Neutrophil (primary cell): ENCODE measurements around the gene KIAA0825.

Experiments used
- H3K27ac ChIP-seq: fragments of 200-600 bp; sonication (generic); 2 replicates; pipeline ENCODE4 v1.5.1; 2016; ENCODE audit warnings: mild to moderate bottlenecking, moderate library complexity
- H3K27me3 ChIP-seq: fragments of 200-600 bp; sonication (generic); 2 replicates; pipeline ENCODE4 v1.6.0; 2016; ENCODE audit warnings: mild to moderate bottlenecking
- H3K36me3 ChIP-seq: fragments of 200-600 bp; sonication (generic); 2 replicates; pipeline ENCODE4 v1.5.1; 2017
- H3K4me1 ChIP-seq, 2 experiments: fragments of 200-600 bp in 1 of 2; sonication (generic) in 1 of 2; 1 replicate in 1 of 2; 2 replicates in 1 of 2; pipeline versions ENCODE4 v1.5.1 to v1.6.1; 2013 to 2016; ENCODE audit warnings: low read depth in 1 of 2, low read length in 1 of 2, mild to moderate bottlenecking in 1 of 2, moderate library complexity in 1 of 2; ENCODE audit not compliant: control insufficient read depth in 1 of 2, insufficient read depth in 1 of 2
- H3K4me3 ChIP-seq, 2 experiments: fragments of 200-600 bp in 1 of 2; sonication (generic) in 1 of 2; 1 replicate in 1 of 2; 2 replicates in 1 of 2; pipeline ENCODE4 v1.5.1; 2013 to 2016; ENCODE audit warnings: low read depth in 1 of 2, low read length in 1 of 2, mild to moderate bottlenecking in 1 of 2, moderate library complexity in 1 of 2
- H3K9me3 ChIP-seq: fragments of 200-600 bp; sonication (generic); 2 replicates; pipeline ENCODE4 v1.5.1; 2016
- TF ChIP-seq, protein P1 (sequence below): fragments of 200-600 bp; sonication (generic); IDR thresholded peaks from 2 replicates; pipeline ENCODE4 v1.5.1; 2016; ENCODE audit warnings: antibody characterized with exemption

The KIAA0825 gene

DNA sequence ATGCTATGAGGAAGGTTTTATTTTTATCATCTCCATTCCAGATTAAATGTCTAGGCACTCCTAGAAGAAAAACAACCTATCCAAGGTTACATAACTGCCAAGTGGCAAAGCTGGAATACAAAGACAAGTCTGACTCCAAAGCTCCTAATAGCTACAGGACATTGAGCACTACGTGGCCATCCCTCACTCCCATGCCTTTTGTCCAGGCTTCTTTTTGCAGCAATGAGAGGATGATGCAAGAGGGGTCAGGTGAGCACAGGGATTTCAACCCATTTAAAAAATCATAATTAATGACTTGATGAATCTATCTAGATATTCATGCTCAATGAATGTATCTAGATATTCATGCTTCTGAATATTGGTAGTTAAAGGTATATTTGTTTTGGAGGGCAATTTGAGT lies 117.0 kb downstream of the KIAA0825 start:
- TF ChIP-seq, protein P1, sequence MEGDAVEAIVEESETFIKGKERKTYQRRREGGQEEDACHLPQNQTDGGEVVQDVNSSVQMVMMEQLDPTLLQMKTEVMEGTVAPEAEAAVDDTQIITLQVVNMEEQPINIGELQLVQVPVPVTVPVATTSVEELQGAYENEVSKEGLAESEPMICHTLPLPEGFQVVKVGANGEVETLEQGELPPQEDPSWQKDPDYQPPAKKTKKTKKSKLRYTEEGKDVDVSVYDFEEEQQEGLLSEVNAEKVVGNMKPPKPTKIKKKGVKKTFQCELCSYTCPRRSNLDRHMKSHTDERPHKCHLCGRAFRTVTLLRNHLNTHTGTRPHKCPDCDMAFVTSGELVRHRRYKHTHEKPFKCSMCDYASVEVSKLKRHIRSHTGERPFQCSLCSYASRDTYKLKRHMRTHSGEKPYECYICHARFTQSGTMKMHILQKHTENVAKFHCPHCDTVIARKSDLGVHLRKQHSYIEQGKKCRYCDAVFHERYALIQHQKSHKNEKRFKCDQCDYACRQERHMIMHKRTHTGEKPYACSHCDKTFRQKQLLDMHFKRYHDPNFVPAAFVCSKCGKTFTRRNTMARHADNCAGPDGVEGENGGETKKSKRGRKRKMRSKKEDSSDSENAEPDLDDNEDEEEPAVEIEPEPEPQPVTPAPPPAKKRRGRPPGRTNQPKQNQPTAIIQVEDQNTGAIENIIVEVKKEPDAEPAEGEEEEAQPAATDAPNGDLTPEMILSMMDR: no peak
- Histone ChIP-seq H3K4me3 (no peak overlapping the region), H3K4me1 (no peaks in the 10 kb centered on the region), H3K9me3 (no peaks in the 10 kb centered on the region), H3K36me3 (no peaks in the 10 kb centered on the region), H3K27ac (no peak overlapping the region), H3K27me3 (no peaks in the 10 kb centered on the region)

DNA sequence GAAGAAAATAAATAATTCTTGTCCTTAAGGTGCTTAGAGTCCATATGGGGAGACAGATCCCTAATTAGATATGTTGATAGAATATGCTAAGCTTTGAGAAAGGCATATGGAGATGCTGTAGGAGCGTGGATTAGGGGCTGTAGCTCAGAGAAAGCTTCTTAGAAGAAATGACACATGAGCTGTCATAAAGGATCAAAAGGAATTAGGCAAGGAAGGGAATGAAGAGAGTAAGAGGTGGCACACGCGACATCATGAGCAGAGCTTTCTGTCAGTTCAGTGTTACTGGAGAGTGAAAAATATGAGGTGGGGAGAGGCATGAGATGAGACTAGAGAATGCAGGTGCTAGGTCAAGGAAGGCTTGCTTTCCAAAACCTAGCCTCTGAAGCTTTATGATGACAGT lies 118.6 kb downstream of the KIAA0825 start:
- no peaks in the 10 kb centered on the region for H3K27me3 ChIP-seq
- TF ChIP-seq, protein P1: no peak

DNA sequence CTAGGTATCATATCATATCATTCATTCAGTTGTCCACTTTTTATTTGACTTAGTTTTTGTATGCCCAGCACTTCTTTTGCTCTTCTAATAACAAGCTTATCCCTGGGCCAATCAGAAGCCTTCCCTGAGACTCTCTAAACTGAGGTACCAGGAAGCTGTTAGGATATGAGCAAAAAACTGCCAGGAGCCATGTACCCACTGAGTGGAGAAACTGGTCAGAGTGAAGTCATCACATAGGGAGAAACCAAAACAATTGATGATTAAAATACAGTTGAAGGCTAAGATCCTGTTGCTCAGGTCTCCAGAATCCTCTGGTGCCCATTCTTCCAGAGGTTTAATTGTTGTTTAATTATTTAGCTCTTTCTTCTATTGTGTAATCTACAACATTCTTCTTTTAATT lies 120.2 kb downstream of the KIAA0825 start:
- no peaks in the 10 kb centered on the region for H3K36me3 ChIP-seq
- no peak overlapping the region for H3K4me3 ChIP-seq
- no peaks in the 10 kb centered on the region for H3K9me3 ChIP-seq
- H3K4me1 ChIP-seq: no peaks in the 10 kb centered on the region
- TF ChIP-seq, protein P1: no peak
- H3K27me3 ChIP-seq: no peaks in the 10 kb centered on the region
- no peak overlapping the region for H3K27ac ChIP-seq

More for the DNA sequence above, 118.6 kb downstream of the KIAA0825 start:
- H3K4me3 ChIP-seq: no peak overlapping the region
- no peaks in the 10 kb centered on the region for H3K9me3 ChIP-seq
- H3K27ac ChIP-seq: no peak overlapping the region
- H3K4me1 ChIP-seq: no peaks in the 10 kb centered on the region
- H3K36me3 ChIP-seq: no peaks in the 10 kb centered on the region

DNA sequence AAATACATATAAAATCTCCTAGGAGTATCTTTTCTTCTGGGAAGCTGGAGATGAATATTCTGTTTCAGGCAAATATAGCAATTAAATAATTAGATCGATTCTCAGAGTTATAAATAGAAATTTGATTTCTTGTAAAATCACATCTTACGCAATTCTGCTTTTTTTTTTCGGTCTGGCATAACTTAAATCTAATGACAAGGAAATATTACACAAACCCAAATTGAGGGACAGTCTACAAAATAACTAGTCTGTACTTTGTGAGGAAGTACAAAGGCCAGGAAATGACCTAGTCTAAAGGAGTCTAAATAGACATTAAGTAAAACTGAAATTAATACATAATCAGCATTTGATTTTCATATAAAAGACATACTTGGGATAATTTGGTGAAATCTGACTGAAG lies 133.3 kb downstream of the KIAA0825 start:
- Histone ChIP-seq H3K27me3 (no peaks in the 10 kb centered on the region), H3K27ac (no peak overlapping the region), H3K4me3 (no peak overlapping the region), H3K36me3 (no peaks in the 10 kb centered on the region), H3K9me3 (no peaks in the 10 kb centered on the region), H3K4me1 (peaks cover 3 to 4% of the 10 kb centered on the region in 2 experiments)
- TF ChIP-seq, protein P1: no peak

DNA sequence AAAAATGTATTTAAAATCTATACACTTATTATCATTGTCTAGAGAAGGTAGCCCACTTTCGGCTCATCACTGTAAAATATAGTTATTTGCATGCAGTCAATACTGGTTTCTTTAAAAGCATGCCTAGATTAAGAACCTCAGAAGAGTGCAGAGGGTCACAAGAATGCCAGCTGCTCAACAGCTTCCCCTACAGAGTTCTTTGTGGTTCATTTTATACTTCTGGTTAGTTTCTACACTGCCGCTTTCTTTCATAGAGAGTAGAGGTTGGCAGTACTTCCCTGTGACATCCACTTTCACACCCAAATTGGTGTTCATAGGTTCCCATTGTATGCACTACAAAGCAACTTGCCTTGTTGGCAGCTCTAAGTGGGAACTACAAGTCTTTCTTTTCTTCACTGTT lies 137.3 kb downstream of the KIAA0825 start:
- Histone ChIP-seq H3K27me3 (no peaks in the 10 kb centered on the region), H3K27ac (no peak overlapping the region), H3K4me1 (peaks cover 3 to 4% of the 10 kb centered on the region in 2 experiments), H3K4me3 (no peak overlapping the region), H3K36me3 (no peaks in the 10 kb centered on the region), H3K9me3 (no peaks in the 10 kb centered on the region)
- TF ChIP-seq, protein P1: no peak

DNA sequence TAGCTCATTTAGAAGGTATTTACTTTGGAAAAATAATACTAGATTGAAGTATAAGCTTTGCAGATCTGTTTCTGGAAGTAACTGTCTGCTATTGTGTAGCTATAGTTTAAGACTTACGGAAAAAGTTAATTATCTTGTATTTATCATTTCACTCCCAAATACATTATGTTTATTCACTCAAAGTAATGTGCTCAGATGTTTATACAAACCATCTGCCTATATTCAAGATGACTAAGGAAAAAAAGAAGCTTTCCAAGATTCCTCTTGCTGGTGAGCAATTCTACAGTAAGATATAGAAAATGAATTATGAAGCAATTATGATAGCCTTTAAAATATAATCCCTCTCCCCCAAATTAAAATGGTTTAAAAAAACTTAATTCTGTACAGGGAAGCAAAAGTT lies 137.9 kb downstream of the KIAA0825 start:
- no peaks in the 10 kb centered on the region for H3K27me3 ChIP-seq
- no peak overlapping the region for H3K27ac ChIP-seq
- H3K36me3 ChIP-seq: no peaks in the 10 kb centered on the region
- no peaks in the 10 kb centered on the region for H3K9me3 ChIP-seq
- peaks cover 3 to 4% of the 10 kb centered on the region in 2 experiments for H3K4me1 ChIP-seq
- H3K4me3 ChIP-seq: no peak overlapping the region
- TF ChIP-seq, protein P1: no peak
